ENCODE data around the gene ZBTB47.

GRCh38 chr3:42714171-42714852 lies 60.8 kb downstream of the ZBTB47 start:
- TF ChIP-seq POLR2AphosphoS5 (IDR thresholded peaks at IDR 0.05) (no peak), CTCF (IDR thresholded peaks at IDR 0.05) (no peak), POLR2A (IDR thresholded peaks at IDR 0.05) (no peak)
